Suprapubic skin (tissue), 4 donors: ENCODE data around the gene STRADB. TPM values are rescaled to one million over a fixed set of nuclear protein-coding genes. Genes with fewer than 3 reads are reported as not detected.

Source experiments
- DNase-seq, 2 donors: peaks; one replicate each; pipeline ENCODE4 v3.0.0-alpha.2; 2019; ENCODE audit warnings: low spot score in 2 of 2
- H3K27ac ChIP-seq: fragments of 200-600 bp; sonication (generic); one replicate; pipeline ENCODE4 v1.5.1; 2019
- H3K27me3 ChIP-seq: fragments of 200-600 bp; sonication (generic); one replicate; pipeline ENCODE4 v1.5.1; 2019
- H3K36me3 ChIP-seq: fragments of 200-600 bp; sonication (generic); one replicate; pipeline ENCODE4 v1.5.1; 2019
- H3K4me1 ChIP-seq: fragments of 200-600 bp; sonication (generic); one replicate; pipeline ENCODE4 v1.5.1; 2019
- H3K4me3 ChIP-seq: fragments of 200-600 bp; sonication (generic); one replicate; pipeline ENCODE4 v1.5.1; 2019; ENCODE audit warnings: mild to moderate bottlenecking
- H3K9me3 ChIP-seq: fragments of 200-600 bp; sonication (generic); one replicate; pipeline ENCODE4 v1.5.1; 2019
- EP300 ChIP-seq: sonication (generic); formaldehyde crosslinking; IDR thresholded peaks from one replicate; pipeline ENCODE4 v1.6.1; 2017; ENCODE audit warnings: antibody characterized with exemption
- POLR2A ChIP-seq, 2 donors: fragments of 450-650 bp; IDR thresholded peaks; one replicate each; pipeline ENCODE4 v1.6.1; 2017; ENCODE audit warnings: antibody characterized with exemption in 2 of 2, mild to moderate bottlenecking in 2 of 2, moderate library complexity in 2 of 2
- POLR2AphosphoS5 ChIP-seq, 3 donors: sonication (generic); formaldehyde crosslinking; IDR thresholded peaks; one replicate each; pipeline ENCODE4 v1.6.1; 2017; ENCODE audit warnings: antibody characterized with exemption in 3 of 3
- WGBS: methylation state at CpG from one replicate; pipeline ENCODE4 v1.1.5; 2018; 5-methylcytosine and 5-hydroxymethylcytosine counted together
- total RNA-seq, 4 donors: library from RNA; depleted of rRNA; stranded (reverse); fragments of >200 nt; gene quantifications; one replicate each; pipeline ENCODE4 v1.1.0, GENCODE V29; 2016
- TF ChIP-seq, protein P1 (sequence below), 2 donors: fragments of 200-600 bp in 1 of 2; fragments of 450-650 bp in 1 of 2; sonication (generic) in 1 of 2; IDR thresholded peaks; one replicate each; pipeline ENCODE4 v1.5.1; 2016 to 2019; ENCODE audit warnings: antibody characterized with exemption in 2 of 2, mild to moderate bottlenecking in 1 of 2, moderate library complexity in 1 of 2

STRADB gene
- total RNA-seq, 4 donors from 2014 or later = 5.8 to 23.3 (median 9.3) TPM

DNA sequence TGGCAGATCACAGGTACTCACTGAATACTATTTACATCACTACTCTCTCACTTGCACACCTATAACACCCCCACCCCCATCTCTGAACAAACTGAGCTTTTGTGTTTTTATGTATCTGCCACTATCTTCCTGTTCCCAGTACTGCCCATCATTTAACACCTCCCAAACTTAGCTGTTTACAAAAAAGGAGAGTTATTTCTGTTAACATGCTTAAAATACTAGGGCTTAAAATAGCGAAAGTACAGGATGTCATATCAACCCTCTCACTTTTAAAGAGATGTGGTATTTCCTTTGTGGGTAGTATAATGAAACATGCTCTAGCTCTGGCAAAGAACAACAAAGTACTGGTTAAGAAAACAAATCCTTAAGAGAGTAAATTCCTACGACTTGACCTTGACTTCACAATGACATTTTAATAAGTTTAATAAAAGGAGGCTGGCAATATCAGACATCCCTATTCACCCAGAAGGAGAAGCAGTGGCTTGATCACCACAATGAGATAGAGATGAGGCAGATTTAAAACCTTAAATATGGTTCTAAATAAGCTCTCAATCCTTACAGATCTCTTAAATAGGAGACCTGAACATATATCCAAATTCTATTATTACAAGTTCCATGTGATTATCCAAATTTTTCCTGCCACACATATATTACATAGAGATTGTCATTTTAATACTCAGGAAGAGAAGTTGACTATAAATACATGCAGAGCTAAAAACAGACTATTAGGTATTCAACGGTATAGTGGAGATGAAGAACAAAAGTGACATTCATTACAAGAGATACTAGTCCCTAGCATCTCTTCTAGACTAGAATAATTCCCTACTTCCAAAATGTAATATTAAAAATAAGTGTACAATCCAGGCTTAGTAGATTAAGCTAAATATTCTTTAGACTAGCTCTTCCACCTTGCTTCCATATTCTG lies 37.2 kb upstream of the STRADB start:
- H3K36me3 ChIP-seq = no peaks in the 10 kb centered on the region
- TF ChIP-seq EP300 (no peak), POLR2AphosphoS5 (IDR thresholded peaks at IDR 0.05) (no peak), POLR2A (IDR thresholded peaks at IDR 0.05) (no peak)
- TF ChIP-seq, protein P1, sequence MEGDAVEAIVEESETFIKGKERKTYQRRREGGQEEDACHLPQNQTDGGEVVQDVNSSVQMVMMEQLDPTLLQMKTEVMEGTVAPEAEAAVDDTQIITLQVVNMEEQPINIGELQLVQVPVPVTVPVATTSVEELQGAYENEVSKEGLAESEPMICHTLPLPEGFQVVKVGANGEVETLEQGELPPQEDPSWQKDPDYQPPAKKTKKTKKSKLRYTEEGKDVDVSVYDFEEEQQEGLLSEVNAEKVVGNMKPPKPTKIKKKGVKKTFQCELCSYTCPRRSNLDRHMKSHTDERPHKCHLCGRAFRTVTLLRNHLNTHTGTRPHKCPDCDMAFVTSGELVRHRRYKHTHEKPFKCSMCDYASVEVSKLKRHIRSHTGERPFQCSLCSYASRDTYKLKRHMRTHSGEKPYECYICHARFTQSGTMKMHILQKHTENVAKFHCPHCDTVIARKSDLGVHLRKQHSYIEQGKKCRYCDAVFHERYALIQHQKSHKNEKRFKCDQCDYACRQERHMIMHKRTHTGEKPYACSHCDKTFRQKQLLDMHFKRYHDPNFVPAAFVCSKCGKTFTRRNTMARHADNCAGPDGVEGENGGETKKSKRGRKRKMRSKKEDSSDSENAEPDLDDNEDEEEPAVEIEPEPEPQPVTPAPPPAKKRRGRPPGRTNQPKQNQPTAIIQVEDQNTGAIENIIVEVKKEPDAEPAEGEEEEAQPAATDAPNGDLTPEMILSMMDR (IDR thresholded peaks at IDR 0.05) = no peak
- no peak for DNase-seq
- WGBS = 46% methylated on average over 3 of the region's 3 CpGs
- H3K9me3 ChIP-seq = no peaks in the 10 kb centered on the region
- H3K27me3 ChIP-seq = no peaks in the 10 kb centered on the region
- peaks cover 32% of the 10 kb centered on the region for H3K4me1 ChIP-seq
- H3K4me3 ChIP-seq = no peak overlapping the region
- H3K27ac ChIP-seq = no peak overlapping the region

DNA sequence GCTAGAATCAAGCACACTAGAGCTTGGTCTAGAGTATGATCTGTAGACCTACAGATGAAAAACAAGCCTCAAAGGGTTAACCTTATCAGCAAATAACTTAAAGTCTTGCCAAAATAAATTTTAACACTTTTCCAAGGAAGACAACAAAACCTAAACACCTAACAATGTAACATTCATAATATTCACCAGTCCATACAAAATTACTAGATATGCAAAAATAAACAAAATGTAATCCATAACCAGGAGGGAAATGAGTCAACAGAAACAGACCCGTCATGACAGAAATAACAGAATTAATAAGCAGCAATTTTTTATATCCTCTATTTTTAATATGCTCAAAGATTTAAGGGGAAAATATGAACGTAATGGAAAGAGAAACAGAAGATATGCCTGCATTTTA lies 36.4 kb upstream of the STRADB start:
- 49% methylated on average over 2 of the region's 2 CpGs for WGBS
- H3K27ac ChIP-seq = no peak overlapping the region

DNA sequence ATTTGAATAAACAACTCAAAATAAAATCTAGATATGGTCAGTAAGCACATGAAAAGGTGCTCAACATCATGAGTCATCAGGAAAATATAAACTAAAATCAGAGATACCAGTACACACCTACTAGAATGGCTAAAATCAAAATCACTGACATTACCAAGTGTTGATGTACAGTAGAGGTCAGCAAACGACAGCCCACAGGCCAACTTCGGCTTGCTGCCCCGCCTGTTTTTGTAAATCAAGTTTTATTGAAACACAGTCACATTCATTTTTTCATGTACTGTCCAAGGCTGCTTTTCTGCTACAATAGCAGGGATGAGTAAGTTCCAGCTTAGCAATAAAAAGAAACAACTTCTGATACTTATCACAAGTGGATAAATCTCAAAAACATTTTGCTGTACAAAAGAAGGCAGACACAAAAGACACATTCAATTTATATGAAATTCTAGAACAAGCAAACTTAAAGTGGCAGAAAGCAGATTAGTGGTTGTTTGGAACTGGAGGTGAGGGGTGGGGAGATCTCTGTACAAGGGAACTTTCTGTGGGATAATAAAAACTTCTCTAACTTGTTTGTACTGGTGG lies 32.4 kb upstream of the STRADB start:
- no peaks in the 10 kb centered on the region for H3K36me3 ChIP-seq
- H3K4me1 ChIP-seq = peaks cover 20% of the 10 kb centered on the region
- DNase-seq = no peak
- no peak overlapping the region for H3K4me3 ChIP-seq
- no peaks in the 10 kb centered on the region for H3K9me3 ChIP-seq
- peak overlapping the region; percentile 35 for H3K27ac ChIP-seq
- no peaks in the 10 kb centered on the region for H3K27me3 ChIP-seq
- TF ChIP-seq POLR2AphosphoS5 (IDR thresholded peaks at IDR 0.05) (no peak), EP300 (no peak), POLR2A (IDR thresholded peaks at IDR 0.05) (no peak)
- TF ChIP-seq, protein P1 (IDR thresholded peaks at IDR 0.05) = no peak
- 48% methylated on average over 3 of the region's 3 CpGs for WGBS

More for the DNA sequence above, 36.4 kb upstream of the STRADB start:
- Histone ChIP-seq H3K4me3 (no peak overlapping the region), H3K4me1 (peaks cover 32% of the 10 kb centered on the region), H3K36me3 (no peaks in the 10 kb centered on the region), H3K27me3 (no peaks in the 10 kb centered on the region), H3K9me3 (no peaks in the 10 kb centered on the region)
- no peak for DNase-seq
- no peak for TF ChIP-seq EP300
- TF ChIP-seq, protein P1 (IDR thresholded peaks at IDR 0.05) = no peak

DNA sequence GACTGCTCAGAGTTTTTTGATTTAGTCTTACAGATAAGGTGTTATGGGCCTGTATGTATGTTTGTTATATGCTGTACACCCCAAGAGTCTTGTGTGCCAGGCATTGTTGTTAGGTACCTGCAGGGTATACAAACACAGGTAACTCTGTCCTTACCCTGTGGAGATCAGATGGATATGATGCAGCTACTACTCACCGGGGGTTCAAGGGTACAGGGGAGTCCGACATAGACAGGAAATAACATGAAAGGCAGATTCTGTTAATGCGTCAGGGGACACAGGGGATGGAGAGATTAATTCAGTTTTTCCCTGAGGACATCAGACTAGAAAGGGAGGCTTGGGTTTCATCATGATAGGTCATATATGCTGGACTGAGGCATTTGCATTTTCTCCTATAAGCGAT lies 31.6 kb upstream of the STRADB start:
- TF ChIP-seq POLR2A (IDR thresholded peaks at IDR 0.05) (no peak), POLR2AphosphoS5 (IDR thresholded peaks at IDR 0.05) (no peak), EP300 (no peak)
- TF ChIP-seq, protein P1 (IDR thresholded peaks at IDR 0.05) = no peak
- no peak for DNase-seq
- peaks cover 12% of the 10 kb centered on the region for H3K4me1 ChIP-seq
- no peaks in the 10 kb centered on the region for H3K27me3 ChIP-seq
- no peaks in the 10 kb centered on the region for H3K9me3 ChIP-seq
- H3K36me3 ChIP-seq = no peaks in the 10 kb centered on the region
- no peak overlapping the region for H3K4me3 ChIP-seq
- WGBS = 68% methylated on average over 4 of the region's 4 CpGs
- H3K27ac ChIP-seq = peak overlapping the region; percentile 35

DNA sequence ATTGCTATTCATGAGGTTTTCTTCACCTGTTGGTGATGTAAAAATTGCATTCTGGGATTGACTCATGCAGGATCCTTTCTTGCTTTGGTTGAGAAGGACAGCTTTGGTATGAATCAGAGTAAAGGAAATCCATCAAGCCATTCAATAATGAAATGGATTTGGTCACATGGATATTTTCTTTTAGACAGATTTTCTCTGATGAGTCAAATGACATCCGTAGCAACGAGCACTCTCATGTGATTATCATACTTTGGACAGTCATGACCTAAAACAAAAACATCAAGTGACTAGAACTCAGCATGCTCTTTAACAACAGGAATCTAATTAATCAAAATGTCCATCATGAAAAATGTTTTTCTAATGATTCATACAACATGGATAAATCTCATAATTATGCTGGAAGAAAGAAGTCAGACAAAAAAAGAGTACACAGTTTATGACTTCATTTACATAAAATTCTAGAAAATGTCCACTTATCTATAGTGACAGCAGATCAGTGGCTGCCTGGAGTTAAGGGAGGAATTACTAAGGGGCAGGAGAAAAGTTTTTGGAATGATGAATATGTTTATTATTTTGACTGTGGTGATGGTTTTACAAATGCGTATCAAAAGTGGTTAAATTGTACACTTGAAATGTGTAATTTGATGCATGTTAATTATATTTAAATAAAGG lies 31.0 kb upstream of the STRADB start:
- DNase-seq = no peak
- peak overlapping the region; percentile 35 for H3K27ac ChIP-seq
- H3K4me1 ChIP-seq = peaks cover 6% of the 10 kb centered on the region
- no peaks in the 10 kb centered on the region for H3K36me3 ChIP-seq
- H3K4me3 ChIP-seq = no peak overlapping the region
- no peak for TF ChIP-seq POLR2A (IDR thresholded peaks at IDR 0.05)
- TF ChIP-seq POLR2AphosphoS5 (IDR thresholded peaks at IDR 0.05) = no peak
- no peak for TF ChIP-seq EP300
- TF ChIP-seq, protein P1 (IDR thresholded peaks at IDR 0.05) = no peak
- 65% methylated on average over 3 of the region's 3 CpGs for WGBS
- no peaks in the 10 kb centered on the region for H3K27me3 ChIP-seq
- no peaks in the 10 kb centered on the region for H3K9me3 ChIP-seq
